Measurements from ENCODE around the gene SLC25A27.

The SLC25A27 gene

GRCh38 chr6:46667377-46667776, 14.6 kb downstream of the SLC25A27 start:
- TF ChIP-seq POLR2AphosphoS5 (IDR thresholded peaks at IDR 0.05; ENCODE audit: low read depth, low read length) = no peak
- TF ChIP-seq TAF1 (IDR thresholded peaks at IDR 0.05; ENCODE audit: low read depth, low read length) = no peak
- no peak for TF ChIP-seq SPI1 (IDR thresholded peaks at IDR 0.05; ENCODE audit: low read depth, low read length)
- no peak for TF ChIP-seq POU2F2 (IDR thresholded peaks at IDR 0.05; ENCODE audit: low read depth, low read length)
- TF ChIP-seq PAX5 (IDR thresholded peaks at IDR 0.05; ENCODE audit: insufficient read depth, low read length, severe bottlenecking) = no peak
- TF ChIP-seq POLR2A (IDR thresholded peaks at IDR 0.05; ENCODE audit: low read depth, low read length) = no peak
- no peak for FAIRE-seq
- DNase-seq (ENCODE audit: insufficient read length, low spot score) = no peak

DNA sequence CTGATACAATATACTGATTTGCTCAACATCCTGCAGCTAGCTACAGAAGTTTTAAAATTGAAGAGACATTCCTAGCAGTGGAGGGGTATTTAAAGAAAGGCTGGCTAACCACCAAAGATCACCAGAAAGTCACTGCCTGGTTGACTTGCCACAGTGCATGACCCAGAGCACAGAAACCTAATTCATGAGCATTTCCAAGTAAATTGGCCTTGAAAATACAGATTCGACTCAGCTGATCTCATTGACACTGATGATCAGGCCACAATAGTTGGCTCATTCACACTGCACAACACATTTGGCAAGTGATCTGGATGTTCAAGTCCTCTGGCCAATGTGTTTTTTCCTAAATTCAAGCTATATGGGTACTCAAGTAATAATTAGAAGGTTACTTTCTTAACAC, 21.6 kb downstream of the SLC25A27 start:
- DNase-seq (ENCODE audit: insufficient read length, low spot score) (no peak), FAIRE-seq (no peak)
- no peak for TF ChIP-seq POU2F2 (IDR thresholded peaks at IDR 0.05; ENCODE audit: low read depth, low read length)
- TF ChIP-seq SPI1 (IDR thresholded peaks at IDR 0.05; ENCODE audit: low read depth, low read length) = no peak
- no peak for TF ChIP-seq POLR2A (IDR thresholded peaks at IDR 0.05; ENCODE audit: low read depth, low read length)
- TF ChIP-seq PAX5 (IDR thresholded peaks at IDR 0.05; ENCODE audit: insufficient read depth, low read length, severe bottlenecking) = no peak
- TF ChIP-seq POLR2AphosphoS5 (IDR thresholded peaks at IDR 0.05; ENCODE audit: low read depth, low read length) = no peak
- TF ChIP-seq TAF1 (IDR thresholded peaks at IDR 0.05; ENCODE audit: low read depth, low read length) = no peak

DNA sequence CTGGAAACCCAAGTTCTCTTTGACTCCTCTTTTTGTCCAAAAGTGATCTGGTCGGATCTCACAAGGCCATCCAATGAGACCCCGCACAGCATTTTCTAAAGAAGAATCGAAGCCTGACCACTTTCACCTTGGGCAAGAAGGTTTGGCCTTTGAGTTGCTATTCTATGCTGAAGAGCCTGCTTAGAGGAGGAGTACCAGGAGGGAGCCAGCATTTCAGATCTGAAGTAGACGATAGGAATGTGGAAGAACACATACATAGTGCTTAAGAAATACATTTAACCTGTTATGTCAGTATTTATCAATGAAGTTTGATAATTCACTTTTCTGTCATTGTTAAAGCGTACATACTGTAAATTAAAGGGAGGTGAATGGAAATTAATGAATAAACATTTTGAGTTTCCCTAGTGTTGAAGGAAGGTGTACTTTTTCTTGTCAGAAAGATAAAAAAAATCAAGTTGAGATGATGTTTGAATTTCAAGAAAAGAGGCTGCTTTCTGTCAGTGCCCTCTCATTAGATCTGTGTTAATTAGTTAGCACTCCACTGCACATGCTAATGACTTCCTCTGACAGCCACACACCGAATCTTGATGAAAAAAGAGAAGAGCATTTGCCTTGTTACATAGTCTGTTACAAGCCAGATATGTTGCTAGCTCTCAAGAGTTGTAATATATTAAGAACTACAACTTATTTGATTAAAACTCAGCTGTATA, 24.0 kb downstream of the SLC25A27 start:
- TF ChIP-seq POU2F2 (IDR thresholded peaks at IDR 0.05; ENCODE audit: low read depth, low read length) = no peak
- no peak for TF ChIP-seq TAF1 (IDR thresholded peaks at IDR 0.05; ENCODE audit: low read depth, low read length)
- no peak for TF ChIP-seq SPI1 (IDR thresholded peaks at IDR 0.05; ENCODE audit: low read depth, low read length)
- no peak for TF ChIP-seq POLR2A (IDR thresholded peaks at IDR 0.05; ENCODE audit: low read depth, low read length)
- no peak for TF ChIP-seq POLR2AphosphoS5 (IDR thresholded peaks at IDR 0.05; ENCODE audit: low read depth, low read length)
- TF ChIP-seq PAX5 (IDR thresholded peaks at IDR 0.05; ENCODE audit: insufficient read depth, low read length, severe bottlenecking) = no peak
- FAIRE-seq (no peak), DNase-seq (ENCODE audit: insufficient read length, low spot score) (no peak)

DNA sequence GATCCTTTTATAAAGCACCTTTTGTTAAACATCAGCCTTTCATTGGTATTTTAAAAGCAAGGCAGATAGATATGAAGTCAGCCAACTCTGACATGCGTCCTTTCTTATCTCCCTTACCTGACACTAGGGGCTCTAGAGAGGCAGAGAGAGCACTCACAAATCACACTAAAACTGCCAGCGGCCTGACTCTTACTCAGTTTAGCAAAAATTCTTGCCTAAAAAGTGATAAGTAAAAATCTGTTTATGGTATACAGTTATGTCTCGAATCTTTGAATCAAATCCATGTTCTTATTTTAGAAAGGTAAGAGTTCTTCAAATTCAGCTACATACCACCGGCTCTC, 24.5 kb downstream of the SLC25A27 start:
- TF ChIP-seq POLR2A (IDR thresholded peaks at IDR 0.05; ENCODE audit: low read depth, low read length) (no peak), TAF1 (IDR thresholded peaks at IDR 0.05; ENCODE audit: low read depth, low read length) (no peak), PAX5 (IDR thresholded peaks at IDR 0.05; ENCODE audit: insufficient read depth, low read length, severe bottlenecking) (no peak), SPI1 (IDR thresholded peaks at IDR 0.05; ENCODE audit: low read depth, low read length) (no peak), POU2F2 (IDR thresholded peaks at IDR 0.05; ENCODE audit: low read depth, low read length) (no peak), POLR2AphosphoS5 (IDR thresholded peaks at IDR 0.05; ENCODE audit: low read depth, low read length) (no peak)
- no peak for DNase-seq (ENCODE audit: insufficient read length, low spot score)

DNA sequence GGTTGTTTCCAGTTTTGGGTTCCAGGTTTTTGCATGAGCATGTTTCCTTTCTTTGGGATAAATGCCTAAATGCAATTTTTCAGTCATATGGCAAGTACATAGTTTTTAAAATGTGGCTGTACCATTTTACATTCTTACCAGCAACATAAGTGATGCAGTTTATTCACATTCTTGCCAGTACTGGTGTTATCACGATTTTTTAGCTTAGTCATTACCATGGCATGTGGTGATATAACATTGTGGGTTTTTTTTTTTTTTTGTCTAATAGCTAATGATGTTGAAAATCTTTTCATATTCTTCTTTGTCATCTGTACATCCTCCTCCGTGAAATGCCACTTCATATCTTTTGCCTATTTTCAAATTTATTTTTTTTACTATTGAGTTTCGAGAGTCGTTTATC, 32.0 kb downstream of the SLC25A27 start:
- no peak for TF ChIP-seq POU2F2 (IDR thresholded peaks at IDR 0.05; ENCODE audit: low read depth, low read length)
- no peak for TF ChIP-seq POLR2A (IDR thresholded peaks at IDR 0.05; ENCODE audit: low read depth, low read length)
- TF ChIP-seq SPI1 (IDR thresholded peaks at IDR 0.05; ENCODE audit: low read depth, low read length) = no peak
- TF ChIP-seq POLR2AphosphoS5 (IDR thresholded peaks at IDR 0.05; ENCODE audit: low read depth, low read length) = no peak
- no peak for TF ChIP-seq PAX5 (IDR thresholded peaks at IDR 0.05; ENCODE audit: insufficient read depth, low read length, severe bottlenecking)
- TF ChIP-seq TAF1 (IDR thresholded peaks at IDR 0.05; ENCODE audit: low read depth, low read length) = no peak
- DNase-seq (ENCODE audit: insufficient read length, low spot score) (no peak), FAIRE-seq (no peak)

More for the DNA sequence above, 24.5 kb downstream of the SLC25A27 start:
- no peak for FAIRE-seq

GRCh38 chr6:46687619-46688097, 34.9 kb downstream of the SLC25A27 start, which contains the start of gene TDRD6:
Gene TDRD6 (plus strand): TSS chr6:46687885. CDS start chr6:46688129, 244 bp downstream.
- TF ChIP-seq SPI1 (IDR thresholded peaks at IDR 0.05; ENCODE audit: low read depth, low read length) (no peak), POU2F2 (IDR thresholded peaks at IDR 0.05; ENCODE audit: low read depth, low read length) (no peak), POLR2A (IDR thresholded peaks at IDR 0.05; ENCODE audit: low read depth, low read length) (no peak), PAX5 (IDR thresholded peaks at IDR 0.05; ENCODE audit: insufficient read depth, low read length, severe bottlenecking) (no peak), POLR2AphosphoS5 (IDR thresholded peaks at IDR 0.05; ENCODE audit: low read depth, low read length) (no peak), TAF1 (IDR thresholded peaks at IDR 0.05; ENCODE audit: low read depth, low read length) (no peak)
- no peak for FAIRE-seq
- no peak for DNase-seq (ENCODE audit: insufficient read length, low spot score)

- TF ChIP-seq POLR2AphosphoS5 (IDR thresholded peaks at IDR 0.05; ENCODE audit: low read depth, low read length) (no peak), SPI1 (IDR thresholded peaks at IDR 0.05; ENCODE audit: low read depth, low read length) (no peak), PAX5 (IDR thresholded peaks at IDR 0.05; ENCODE audit: insufficient read depth, low read length, severe bottlenecking) (no peak), POLR2A (IDR thresholded peaks at IDR 0.05; ENCODE audit: low read depth, low read length) (no peak), POU2F2 (IDR thresholded peaks at IDR 0.05; ENCODE audit: low read depth, low read length) (no peak), TAF1 (IDR thresholded peaks at IDR 0.05; ENCODE audit: low read depth, low read length) (no peak)
Measured at GRCh38 chr6:46688117-46688965, 35.6 kb downstream of the SLC25A27 start.

GRCh38 chr6:46688966-46689335, 36.2 kb downstream of the SLC25A27 start:
- TF ChIP-seq PAX5 (IDR thresholded peaks at IDR 0.05; ENCODE audit: insufficient read depth, low read length, severe bottlenecking) = no peak
- TF ChIP-seq TAF1 (IDR thresholded peaks at IDR 0.05; ENCODE audit: low read depth, low read length) = no peak
- no peak for TF ChIP-seq POLR2A (IDR thresholded peaks at IDR 0.05; ENCODE audit: low read depth, low read length)
- no peak for TF ChIP-seq POU2F2 (IDR thresholded peaks at IDR 0.05; ENCODE audit: low read depth, low read length)
- TF ChIP-seq SPI1 (IDR thresholded peaks at IDR 0.05; ENCODE audit: low read depth, low read length) = no peak
- TF ChIP-seq POLR2AphosphoS5 (IDR thresholded peaks at IDR 0.05; ENCODE audit: low read depth, low read length) = no peak

More at GRCh38 chr6:46688117-46688965, 35.6 kb downstream of the SLC25A27 start:
- FAIRE-seq = no peak
- DNase-seq (ENCODE audit: insufficient read length, low spot score) = no peak

GRCh38 chr6:46689657-46690056, 36.9 kb downstream of the SLC25A27 start:
- DNase-seq (ENCODE audit: insufficient read length, low spot score) (no peak), FAIRE-seq (no peak)
- no peak for TF ChIP-seq TAF1 (IDR thresholded peaks at IDR 0.05; ENCODE audit: low read depth, low read length)
- TF ChIP-seq POLR2A (IDR thresholded peaks at IDR 0.05; ENCODE audit: low read depth, low read length) = no peak
- no peak for TF ChIP-seq PAX5 (IDR thresholded peaks at IDR 0.05; ENCODE audit: insufficient read depth, low read length, severe bottlenecking)
- TF ChIP-seq POLR2AphosphoS5 (IDR thresholded peaks at IDR 0.05; ENCODE audit: low read depth, low read length) = no peak
- TF ChIP-seq SPI1 (IDR thresholded peaks at IDR 0.05; ENCODE audit: low read depth, low read length) = no peak
- no peak for TF ChIP-seq POU2F2 (IDR thresholded peaks at IDR 0.05; ENCODE audit: low read depth, low read length)

More at GRCh38 chr6:46688966-46689335, 36.2 kb downstream of the SLC25A27 start:
- DNase-seq (ENCODE audit: insufficient read length, low spot score) (no peak), FAIRE-seq (no peak)

All from GM12891 (cell line).